Measurements from ENCODE around the gene UGT1A9. TPM values are rescaled to one million over a fixed set of nuclear protein-coding genes. Genes with fewer than 3 reads are reported as not detected.

The UGT1A9 gene
- total RNA-seq, 1 experiment from 2014 or later = not detected

GRCh38 chr2:233712611-233713261 lies 41.0 kb downstream of the UGT1A9 start, which contains the start of gene UGT1A5:
Gene UGT1A5, plus strand, starts transcription at chr2:233712907. Its CDS starts 85 bp downstream, at chr2:233712992.
- H2AFZ ChIP-seq (ENCODE audit: low read length) = no peak within 1 kb of the TSS
- H3K4me1 ChIP-seq (ENCODE audit: insufficient read depth, low read length) = no peaks in the 10 kb centered on the region
- Mint-ChIP-seq H3K27me3 (ENCODE audit: low read depth) (peaks cover 12% of the 10 kb centered on the region), H3K36me3 (ENCODE audit: insufficient read depth in 1 of 3, low read depth in 3 of 3) (no peaks in the 10 kb centered on the region), H3K27ac (no peak within 1 kb of the TSS), H3K4me3 (no peak within 1 kb of the TSS), H3K9me3 (no peaks in the 10 kb centered on the region), H3K4me1 (peaks cover 7% of the 10 kb centered on the region in 2 experiments)
- no peak within 1 kb of the TSS for H3K4ac ChIP-seq (ENCODE audit: low read depth, low read length)
- H4K91ac ChIP-seq (ENCODE audit: insufficient read length, low read depth, low read length) = no peak within 1 kb of the TSS
- DNase-seq = no peak
- H3K23me2 ChIP-seq (ENCODE audit: insufficient read length, low read depth, low read length, poor library complexity, severe bottlenecking) = no peaks in the 10 kb centered on the region
- H3K23ac ChIP-seq (ENCODE audit: insufficient read length, low read depth, low read length) = no peak within 1 kb of the TSS
- H3K18ac ChIP-seq (ENCODE audit: insufficient read length, low read depth, low read length) = no peak within 1 kb of the TSS
- H4K5ac ChIP-seq (ENCODE audit: insufficient read length, low read depth, low read length) = no peak within 1 kb of the TSS
- H2AK5ac ChIP-seq (ENCODE audit: insufficient read length, low read length) = no peak within 1 kb of the TSS
- H3K4me2 ChIP-seq (ENCODE audit: insufficient read depth, insufficient read length, low read length) = no peak within 1 kb of the TSS
- H2BK5ac ChIP-seq (ENCODE audit: insufficient read length, low read length) = no peak within 1 kb of the TSS
- no peak within 1 kb of the TSS for H3K27ac ChIP-seq (ENCODE audit: insufficient read length, low read depth, low read length)
- H4K8ac ChIP-seq (replicated peaks; ENCODE audit: insufficient read length, low read depth, low read length) = no peak within 1 kb of the TSS
- no peaks in the 10 kb centered on the region for H4K20me1 ChIP-seq (ENCODE audit: control insufficient read depth, insufficient read depth, insufficient read length)
- no peak within 1 kb of the TSS for H3K56ac ChIP-seq (ENCODE audit: insufficient read length, low read depth, low read length)
- no peak within 1 kb of the TSS for H2BK15ac ChIP-seq (ENCODE audit: low read depth, low read length)
- H2BK20ac ChIP-seq (ENCODE audit: low read depth, low read length, poor library complexity, severe bottlenecking) = no peak within 1 kb of the TSS
- H3K14ac ChIP-seq (ENCODE audit: insufficient read depth, low read length) = no peak within 1 kb of the TSS; the same call in 1 of the 2 replicates
- no peak within 1 kb of the TSS for H3T11ph ChIP-seq (ENCODE audit: low read length)
- TF ChIP-seq, protein P1, sequence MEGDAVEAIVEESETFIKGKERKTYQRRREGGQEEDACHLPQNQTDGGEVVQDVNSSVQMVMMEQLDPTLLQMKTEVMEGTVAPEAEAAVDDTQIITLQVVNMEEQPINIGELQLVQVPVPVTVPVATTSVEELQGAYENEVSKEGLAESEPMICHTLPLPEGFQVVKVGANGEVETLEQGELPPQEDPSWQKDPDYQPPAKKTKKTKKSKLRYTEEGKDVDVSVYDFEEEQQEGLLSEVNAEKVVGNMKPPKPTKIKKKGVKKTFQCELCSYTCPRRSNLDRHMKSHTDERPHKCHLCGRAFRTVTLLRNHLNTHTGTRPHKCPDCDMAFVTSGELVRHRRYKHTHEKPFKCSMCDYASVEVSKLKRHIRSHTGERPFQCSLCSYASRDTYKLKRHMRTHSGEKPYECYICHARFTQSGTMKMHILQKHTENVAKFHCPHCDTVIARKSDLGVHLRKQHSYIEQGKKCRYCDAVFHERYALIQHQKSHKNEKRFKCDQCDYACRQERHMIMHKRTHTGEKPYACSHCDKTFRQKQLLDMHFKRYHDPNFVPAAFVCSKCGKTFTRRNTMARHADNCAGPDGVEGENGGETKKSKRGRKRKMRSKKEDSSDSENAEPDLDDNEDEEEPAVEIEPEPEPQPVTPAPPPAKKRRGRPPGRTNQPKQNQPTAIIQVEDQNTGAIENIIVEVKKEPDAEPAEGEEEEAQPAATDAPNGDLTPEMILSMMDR (conservative IDR thresholded peaks at IDR 0.05) = no peak
- H3K27me3 ChIP-seq (ENCODE audit: insufficient read depth, low read length) = no peaks in the 10 kb centered on the region
- no peak within 1 kb of the TSS for H2BK12ac ChIP-seq (ENCODE audit: insufficient read length, low read depth, low read length)
- no peak within 1 kb of the TSS for H3K9ac ChIP-seq (ENCODE audit: extremely low read depth, insufficient read length, low read length)
- no peak within 1 kb of the TSS for H2BK120ac ChIP-seq (ENCODE audit: low read depth, low read length, poor library complexity, severe bottlenecking)
- WGBS (ENCODE audit: extremely low coverage, insufficient read length, low lambda C conversion rate) = no CpG with 5 or more reads among the region's 14 CpGs
- no peaks in the 10 kb centered on the region for H3K79me2 ChIP-seq (ENCODE audit: insufficient read depth, low read length)
- no peaks in the 10 kb centered on the region for H3K9me3 ChIP-seq (ENCODE audit: control insufficient read depth, low read depth, low read length)
- H3K79me1 ChIP-seq (ENCODE audit: insufficient read depth, low read depth, low read length, poor library complexity, severe bottlenecking) = no peaks in the 10 kb centered on the region

Data from H9 (cell line).